ENCODE results near the gene SLC1A2.

SLC1A2 gene

GRCh38 chr11:35376118-35376510 is 43.2 kb downstream of the SLC1A2 start:
- DNase-seq (ENCODE audit: low read depth in 2 of 2): no peak

- no peak for DNase-seq (ENCODE audit: low read depth in 2 of 2)
Measured at GRCh38 chr11:35375332-35376117, 43.8 kb downstream of the SLC1A2 start.

GRCh38 chr11:35373284-35373933 is 45.9 kb downstream of the SLC1A2 start:
- no peak for DNase-seq (ENCODE audit: low read depth in 2 of 2)

- no peak for DNase-seq (ENCODE audit: low read depth in 2 of 2)
Measured at GRCh38 chr11:35372565-35373283, 46.6 kb downstream of the SLC1A2 start.

- no peak for DNase-seq (ENCODE audit: low read depth in 2 of 2)
Measured at GRCh38 chr11:35367491-35367890, 51.9 kb downstream of the SLC1A2 start.

- DNase-seq (ENCODE audit: low read depth in 2 of 2): no peak
Measured at GRCh38 chr11:35366798-35367197, 52.6 kb downstream of the SLC1A2 start.

- DNase-seq (ENCODE audit: low read depth in 2 of 2): no peak
Measured at GRCh38 chr11:35365961-35366360, 53.4 kb downstream of the SLC1A2 start.

GRCh38 chr11:35365395-35365794 is 54.0 kb downstream of the SLC1A2 start:
- DNase-seq (ENCODE audit: low read depth in 2 of 2): no peak

GRCh38 chr11:35363854-35364780 is 55.2 kb downstream of the SLC1A2 start:
- DNase-seq (ENCODE audit: low read depth in 2 of 2): no peak

- no peak for DNase-seq (ENCODE audit: low read depth in 2 of 2)
Measured at GRCh38 chr11:35363246-35363801, 56.0 kb downstream of the SLC1A2 start.

- DNase-seq (ENCODE audit: low read depth in 2 of 2): no peak
Measured at GRCh38 chr11:35362521-35362980, 56.8 kb downstream of the SLC1A2 start.

- no peak for DNase-seq (ENCODE audit: low read depth in 2 of 2)
Measured at GRCh38 chr11:35360055-35360530, 59.3 kb downstream of the SLC1A2 start.

- no peak for DNase-seq (ENCODE audit: low read depth in 2 of 2)
Measured at GRCh38 chr11:35359321-35360054, 59.9 kb downstream of the SLC1A2 start.

GRCh38 chr11:35358391-35358790 is 61.0 kb downstream of the SLC1A2 start:
- DNase-seq (ENCODE audit: low read depth in 2 of 2): no peak

GRCh38 chr11:35357923-35358322 is 61.4 kb downstream of the SLC1A2 start:
- DNase-seq (ENCODE audit: low read depth in 2 of 2): no peak

GRCh38 chr11:35355102-35355749 is 64.1 kb downstream of the SLC1A2 start:
- no peak for DNase-seq (ENCODE audit: low read depth in 2 of 2)

GRCh38 chr11:35354644-35355043 is 64.7 kb downstream of the SLC1A2 start:
- DNase-seq (ENCODE audit: low read depth in 2 of 2): no peak

- DNase-seq (ENCODE audit: low read depth in 2 of 2): no peak
Measured at GRCh38 chr11:35352077-35352888, 67.1 kb downstream of the SLC1A2 start.

- DNase-seq (ENCODE audit: low read depth in 2 of 2): no peak
Measured at GRCh38 chr11:35349897-35350296, 69.5 kb downstream of the SLC1A2 start.
